GM18861 (cell line): ENCODE data around the gene SS18L1.

Experiments
- ATAC-seq: cut with Tn5 transposase; IDR thresholded peaks from one replicate; pipeline ENCODE4 v1.9.1; 2021; ENCODE audit not compliant: unreplicated experiment

Gene SS18L1

GRCh38 chr20:62191781-62192559, 48.4 kb downstream of the SS18L1 start:
- ATAC-seq: no peak

- ATAC-seq: no peak
These were observed 49.1 kb downstream of the SS18L1 start for GRCh38 chr20:62192635-62193034.

GRCh38 chr20:62193079-62194025, 49.8 kb downstream of the SS18L1 start:
- ATAC-seq: no peak

- ATAC-seq: no peak
These were observed 51.5 kb downstream of the SS18L1 start for GRCh38 chr20:62195075-62195405.

GRCh38 chr20:62195736-62196135, 52.2 kb downstream of the SS18L1 start:
- ATAC-seq: no peak

- ATAC-seq: no peak
These were observed 52.7 kb downstream of the SS18L1 start for GRCh38 chr20:62196286-62196685.

GRCh38 chr20:62197311-62197710, 53.7 kb downstream of the SS18L1 start:
- ATAC-seq: no peak

- ATAC-seq: no peak
These were observed 54.2 kb downstream of the SS18L1 start for GRCh38 chr20:62197801-62198200.

- no peak for ATAC-seq
These were observed 54.9 kb downstream of the SS18L1 start for GRCh38 chr20:62198496-62198895.

- no peak for ATAC-seq
These were observed 55.4 kb downstream of the SS18L1 start for GRCh38 chr20:62198931-62199330.

- ATAC-seq: no peak
These were observed 57.1 kb downstream of the SS18L1 start for GRCh38 chr20:62200491-62201172.

- ATAC-seq: peak; percentile 73
These were observed 57.9 kb downstream of the SS18L1 start for GRCh38 chr20:62201173-62202082.

- ATAC-seq: peak; percentile 25
These were observed 58.5 kb downstream of the SS18L1 start for GRCh38 chr20:62202083-62202395.

GRCh38 chr20:62202676-62203377, 59.3 kb downstream of the SS18L1 start:
- no peak for ATAC-seq

- no peak for ATAC-seq
These were observed 59.9 kb downstream of the SS18L1 start for GRCh38 chr20:62203378-62204030.

GRCh38 chr20:62205618-62206387, 62.2 kb downstream of the SS18L1 start:
- no peak for ATAC-seq

GRCh38 chr20:62206388-62206775, 62.8 kb downstream of the SS18L1 start:
- ATAC-seq: no peak

GRCh38 chr20:62208061-62208794, 64.7 kb downstream of the SS18L1 start:
- ATAC-seq: no peak
